Measurements from ENCODE around the gene SLC66A3.

SLC66A3 gene

GRCh38 chr2:11214770-11215169, 59.5 kb downstream of the SLC66A3 start:
- Histone ChIP-seq H3K4me1 (ENCODE audit: insufficient read depth, low read length, severe bottlenecking) (no peaks in the 10 kb centered on the region), H3K4me2 (ENCODE audit: low read length) (no peak overlapping the region), H2AFZ (ENCODE audit: low read length) (no peak overlapping the region), H3K9me3 (ENCODE audit: low read length) (no peaks in the 10 kb centered on the region), H3K27ac (ENCODE audit: low read depth, low read length, poor library complexity, severe bottlenecking) (no peak overlapping the region), H3F3A (ENCODE audit: insufficient read depth, low read length) (no peaks in the 10 kb centered on the region; the same call in 1 of the 2 replicates), H3K79me2 (ENCODE audit: insufficient read depth, low read length) (no peaks in the 10 kb centered on the region), H3K9ac (ENCODE audit: low read length) (no peak overlapping the region), H3K9me2 (ENCODE audit: low read depth, low read length) (no peaks in the 10 kb centered on the region), H3K27me3 (ENCODE audit: insufficient read depth, low read length) (no peaks in the 10 kb centered on the region), H4K20me1 (ENCODE audit: insufficient read depth, low read length) (no peaks in the 10 kb centered on the region), H3K36me3 (ENCODE audit: insufficient read depth, low read length) (peaks cover 21% of the 10 kb centered on the region), H3K4me3 (ENCODE audit: low read depth, low read length, poor library complexity, severe bottlenecking) (no peak overlapping the region)
- TF ChIP-seq CTCF (IDR thresholded peaks at IDR 0.05; ENCODE audit: low read length) (no peak), EZH2 (IDR thresholded peaks at IDR 0.05; ENCODE audit: borderline replicate concordance, low read length) (no peak)

GRCh38 chr2:11215407-11215806, 60.1 kb downstream of the SLC66A3 start:
- TF ChIP-seq CTCF (IDR thresholded peaks at IDR 0.05; ENCODE audit: low read length) (no peak), EZH2 (IDR thresholded peaks at IDR 0.05; ENCODE audit: borderline replicate concordance, low read length) (no peak)
- no peak overlapping the region for H3K27ac ChIP-seq (ENCODE audit: low read depth, low read length, poor library complexity, severe bottlenecking)
- H2AFZ ChIP-seq (ENCODE audit: low read length), result no peak overlapping the region
- H3K79me2 ChIP-seq (ENCODE audit: insufficient read depth, low read length), result no peaks in the 10 kb centered on the region
- H3K4me1 ChIP-seq (ENCODE audit: insufficient read depth, low read length, severe bottlenecking), result no peaks in the 10 kb centered on the region
- no peaks in the 10 kb centered on the region for H3K9me2 ChIP-seq (ENCODE audit: low read depth, low read length)
- H3K4me2 ChIP-seq (ENCODE audit: low read length), result no peak overlapping the region
- H3K4me3 ChIP-seq (ENCODE audit: low read depth, low read length, poor library complexity, severe bottlenecking), result no peak overlapping the region
- H3K9me3 ChIP-seq (ENCODE audit: low read length), result no peaks in the 10 kb centered on the region
- no peaks in the 10 kb centered on the region for H4K20me1 ChIP-seq (ENCODE audit: insufficient read depth, low read length)
- no peaks in the 10 kb centered on the region; the same call in 1 of the 2 replicates for H3F3A ChIP-seq (ENCODE audit: insufficient read depth, low read length)
- peaks cover 21% of the 10 kb centered on the region for H3K36me3 ChIP-seq (ENCODE audit: insufficient read depth, low read length)
- no peak overlapping the region for H3K9ac ChIP-seq (ENCODE audit: low read length)
- H3K27me3 ChIP-seq (ENCODE audit: insufficient read depth, low read length), result no peaks in the 10 kb centered on the region

GRCh38 chr2:11220445-11220844, 65.2 kb downstream of the SLC66A3 start:
- H3K36me3 ChIP-seq (ENCODE audit: insufficient read depth, low read length), result peaks cover 12% of the 10 kb centered on the region
- no peaks in the 10 kb centered on the region for H3K9me2 ChIP-seq (ENCODE audit: low read depth, low read length)
- H3K27ac ChIP-seq (ENCODE audit: low read depth, low read length, poor library complexity, severe bottlenecking), result no peak overlapping the region
- no peaks in the 10 kb centered on the region for H3F3A ChIP-seq (ENCODE audit: insufficient read depth, low read length)
- H3K9me3 ChIP-seq (ENCODE audit: low read length), result no peaks in the 10 kb centered on the region
- no peak overlapping the region for H3K9ac ChIP-seq (ENCODE audit: low read length)
- no peak for TF ChIP-seq EZH2 (IDR thresholded peaks at IDR 0.05; ENCODE audit: borderline replicate concordance, low read length)
- TF ChIP-seq CTCF (IDR thresholded peaks at IDR 0.05; ENCODE audit: low read length), result no peak
- H2AFZ ChIP-seq (ENCODE audit: low read length), result no peak overlapping the region
- no peak overlapping the region for H3K4me3 ChIP-seq (ENCODE audit: low read depth, low read length, poor library complexity, severe bottlenecking)
- no peaks in the 10 kb centered on the region for H3K79me2 ChIP-seq (ENCODE audit: insufficient read depth, low read length)
- no peaks in the 10 kb centered on the region for H3K4me1 ChIP-seq (ENCODE audit: insufficient read depth, low read length, severe bottlenecking)
- no peaks in the 10 kb centered on the region for H4K20me1 ChIP-seq (ENCODE audit: insufficient read depth, low read length)
- no peaks in the 10 kb centered on the region for H3K27me3 ChIP-seq (ENCODE audit: insufficient read depth, low read length)
- H3K4me2 ChIP-seq (ENCODE audit: low read length), result no peak overlapping the region

Measured in OCI-LY1 (cell line).